Epithelial cell of prostate (primary cell): Measurements from ENCODE around the gene ATP13A4.
A peak's percentile ranks its signal among the peaks of the same experiment; 100 is the strongest.

ENCODE experiments used
- DNase-seq: peaks from one replicate; pipeline ENCODE4 v3.0.0-alpha.2; 2011; ENCODE audit warnings: low read depth, low spot score
- H3K27ac ChIP-seq: fragments of 450-650 bp; 2 replicates; pipeline ENCODE4 v1.5.1; 2017; ENCODE audit warnings: mild to moderate bottlenecking

Gene ATP13A4, protein sequence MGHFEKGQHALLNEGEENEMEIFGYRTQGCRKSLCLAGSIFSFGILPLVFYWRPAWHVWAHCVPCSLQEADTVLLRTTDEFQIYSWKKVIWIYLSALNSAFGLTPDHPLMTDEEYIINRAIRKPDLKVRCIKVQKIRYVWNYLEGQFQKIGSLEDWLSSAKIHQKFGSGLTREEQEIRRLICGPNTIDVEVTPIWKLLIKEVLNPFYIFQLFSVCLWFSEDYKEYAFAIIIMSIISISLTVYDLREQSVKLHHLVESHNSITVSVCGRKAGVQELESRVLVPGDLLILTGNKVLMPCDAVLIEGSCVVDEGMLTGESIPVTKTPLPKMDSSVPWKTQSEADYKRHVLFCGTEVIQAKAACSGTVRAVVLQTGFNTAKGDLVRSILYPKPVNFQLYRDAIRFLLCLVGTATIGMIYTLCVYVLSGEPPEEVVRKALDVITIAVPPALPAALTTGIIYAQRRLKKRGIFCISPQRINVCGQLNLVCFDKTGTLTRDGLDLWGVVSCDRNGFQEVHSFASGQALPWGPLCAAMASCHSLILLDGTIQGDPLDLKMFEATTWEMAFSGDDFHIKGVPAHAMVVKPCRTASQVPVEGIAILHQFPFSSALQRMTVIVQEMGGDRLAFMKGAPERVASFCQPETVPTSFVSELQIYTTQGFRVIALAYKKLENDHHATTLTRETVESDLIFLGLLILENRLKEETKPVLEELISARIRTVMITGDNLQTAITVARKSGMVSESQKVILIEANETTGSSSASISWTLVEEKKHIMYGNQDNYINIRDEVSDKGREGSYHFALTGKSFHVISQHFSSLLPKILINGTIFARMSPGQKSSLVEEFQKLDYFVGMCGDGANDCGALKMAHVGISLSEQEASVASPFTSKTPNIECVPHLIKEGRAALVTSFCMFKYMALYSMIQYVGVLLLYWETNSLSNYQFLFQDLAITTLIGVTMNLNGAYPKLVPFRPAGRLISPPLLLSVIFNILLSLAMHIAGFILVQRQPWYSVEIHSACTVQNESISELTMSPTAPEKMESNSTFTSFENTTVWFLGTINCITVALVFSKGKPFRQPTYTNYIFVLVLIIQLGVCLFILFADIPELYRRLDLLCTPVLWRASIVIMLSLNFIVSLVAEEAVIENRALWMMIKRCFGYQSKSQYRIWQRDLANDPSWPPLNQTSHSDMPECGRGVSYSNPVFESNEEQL

DNA sequence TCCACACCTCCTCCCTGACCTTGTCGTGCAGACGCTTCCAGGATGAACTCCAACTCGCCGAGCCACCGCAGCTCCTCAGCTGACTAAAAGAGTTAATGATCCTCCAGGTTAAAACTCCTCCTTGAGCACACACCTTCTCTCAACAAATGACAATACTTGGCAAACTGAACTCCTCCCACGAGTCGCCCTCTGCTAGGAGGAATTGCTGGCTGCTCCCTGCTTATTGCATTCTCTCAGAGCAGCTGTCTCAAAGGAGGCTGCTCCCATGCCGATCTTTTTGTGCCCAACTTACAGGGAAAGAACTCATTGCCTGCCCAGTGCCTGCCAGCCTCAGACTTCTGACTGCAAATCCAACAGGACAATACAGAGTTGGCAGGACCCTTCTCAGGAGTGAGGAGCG, at the start of gene ATP13A4:
Gene ATP13A4 (minus strand): TSS at position 85 of the 400 bp plus-strand sequence. CDS start 96 bp downstream, outside the sequence.
- DNase-seq: no peak
- H3K27ac ChIP-seq: no peak within 1 kb of the TSS

DNA sequence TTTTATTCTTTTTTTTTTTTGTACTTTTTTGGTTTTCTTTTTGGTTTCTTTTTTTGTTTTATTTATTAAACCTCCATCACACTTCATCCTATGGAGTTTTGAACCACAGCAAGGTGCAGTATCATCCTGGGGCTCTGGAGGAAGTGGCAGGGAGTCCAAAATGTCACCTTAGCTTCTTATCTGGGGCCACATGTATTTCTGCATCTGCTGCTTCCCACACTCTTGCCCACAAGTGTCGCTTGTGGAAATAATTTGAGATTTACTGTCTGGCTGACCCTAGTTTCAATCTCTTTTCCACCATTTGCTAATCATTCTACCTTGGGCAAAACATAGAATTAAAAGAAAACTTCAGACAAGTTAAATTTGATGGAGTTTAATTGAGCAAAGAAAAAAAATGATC, 44.7 kb upstream of the ATP13A4 start:
- no peak for DNase-seq

DNA sequence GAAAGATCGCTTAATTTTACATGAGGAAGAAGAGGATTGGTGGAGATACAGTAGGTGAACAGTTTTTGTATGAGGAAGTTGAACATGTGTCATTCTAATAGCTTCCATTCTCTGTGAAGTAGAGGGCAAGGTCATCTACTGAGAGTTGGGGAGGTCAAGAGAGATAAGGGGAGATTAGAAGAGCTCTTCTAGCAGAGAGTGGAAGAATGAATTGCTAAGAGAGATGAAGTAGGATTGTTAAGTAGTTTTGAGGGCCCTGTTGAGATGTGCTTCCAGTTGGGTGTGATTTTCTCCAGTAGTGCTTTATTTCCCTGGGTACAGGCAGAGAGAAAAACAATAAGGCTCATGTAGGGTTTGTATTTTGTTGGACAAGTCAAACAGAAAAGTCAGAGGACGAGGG, 43.5 kb upstream of the ATP13A4 start:
- DNase-seq: no peak
- no peak overlapping the region for H3K27ac ChIP-seq

More for the DNA sequence above, 44.7 kb upstream of the ATP13A4 start:
- H3K27ac ChIP-seq: no peak overlapping the region

DNA sequence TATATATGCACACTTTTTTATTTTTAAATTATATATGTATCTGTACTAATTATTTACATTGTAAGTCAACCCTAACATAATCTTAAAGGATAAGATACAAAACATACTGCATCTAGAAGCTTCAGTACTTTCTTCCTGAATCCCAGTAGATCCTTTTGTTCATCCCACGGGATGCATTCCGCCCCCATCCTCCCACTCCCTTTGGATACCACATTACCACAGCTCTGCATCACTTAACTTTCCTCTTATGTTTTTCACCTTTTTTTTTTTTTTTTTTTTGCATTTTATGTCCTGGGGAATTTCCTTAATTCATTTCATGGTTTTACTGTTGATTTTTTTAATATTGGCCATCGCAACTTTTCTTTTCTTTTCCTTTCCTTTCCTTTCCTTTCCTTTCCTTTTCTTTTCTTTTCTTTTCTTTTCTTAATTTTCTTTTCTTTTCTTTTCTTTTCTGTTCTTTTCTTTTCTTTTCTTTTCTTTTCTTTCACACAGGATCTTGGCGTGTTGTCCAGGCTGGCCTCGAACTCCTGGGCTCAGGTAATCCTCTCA, 41.3 kb upstream of the ATP13A4 start:
- DNase-seq: no peak
- no peak overlapping the region for H3K27ac ChIP-seq

DNA sequence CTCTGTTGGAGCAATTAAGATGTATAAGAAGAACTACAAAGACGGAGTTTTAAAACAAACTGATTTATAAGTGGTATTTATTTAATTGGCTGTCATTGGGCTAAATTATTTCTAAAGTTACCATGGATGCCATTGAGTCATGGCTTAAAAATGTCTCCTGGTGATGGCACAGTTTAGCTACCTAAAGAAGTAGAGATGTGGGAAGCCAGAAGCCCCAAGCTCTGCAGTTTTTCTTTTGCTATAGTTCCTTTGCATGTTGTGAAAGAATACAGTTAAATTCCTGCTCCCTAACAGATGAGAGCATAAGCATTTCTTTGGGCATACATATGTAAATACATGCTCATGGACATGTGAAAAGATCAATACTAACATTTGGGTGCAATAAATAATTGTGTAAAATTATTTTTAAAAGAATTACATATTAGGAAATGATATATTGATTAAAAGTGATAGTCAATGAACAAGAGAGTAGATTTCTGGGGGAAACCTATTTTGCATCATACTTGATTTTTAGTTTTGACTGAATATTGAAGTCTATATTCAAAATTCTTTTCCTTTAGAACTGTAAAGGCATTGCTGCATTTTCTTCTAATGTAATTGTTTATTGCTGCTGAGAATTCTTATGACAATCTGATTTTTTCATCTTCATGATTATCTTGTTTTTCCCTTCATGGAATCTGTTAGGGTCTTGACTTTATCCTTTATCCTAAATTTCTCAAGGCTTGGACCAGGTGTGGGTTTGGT, 40.4 kb upstream of the ATP13A4 start:
- H3K27ac ChIP-seq: no peak overlapping the region
- DNase-seq: no peak

DNA sequence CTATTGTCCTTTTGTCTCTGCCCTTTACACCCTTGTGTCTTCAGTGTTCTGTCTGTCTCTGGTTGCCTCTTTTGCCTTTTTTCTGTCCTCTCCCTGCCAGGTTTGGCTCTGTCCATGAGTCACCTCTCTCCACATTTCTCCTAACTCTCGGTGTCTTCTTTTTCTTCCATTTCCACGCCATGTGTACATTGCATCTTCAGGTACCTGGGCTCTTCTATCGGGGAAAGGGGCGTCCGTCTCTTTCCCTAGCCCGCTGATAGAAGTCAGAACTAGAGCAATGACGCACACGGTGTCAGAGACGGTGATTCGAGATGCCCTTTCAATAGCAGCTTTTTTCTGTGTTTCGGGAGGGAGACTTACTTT, 39.0 kb upstream of the ATP13A4 start:
- peak overlapping the region; percentile 73 for H3K27ac ChIP-seq
- no peak for DNase-seq

DNA sequence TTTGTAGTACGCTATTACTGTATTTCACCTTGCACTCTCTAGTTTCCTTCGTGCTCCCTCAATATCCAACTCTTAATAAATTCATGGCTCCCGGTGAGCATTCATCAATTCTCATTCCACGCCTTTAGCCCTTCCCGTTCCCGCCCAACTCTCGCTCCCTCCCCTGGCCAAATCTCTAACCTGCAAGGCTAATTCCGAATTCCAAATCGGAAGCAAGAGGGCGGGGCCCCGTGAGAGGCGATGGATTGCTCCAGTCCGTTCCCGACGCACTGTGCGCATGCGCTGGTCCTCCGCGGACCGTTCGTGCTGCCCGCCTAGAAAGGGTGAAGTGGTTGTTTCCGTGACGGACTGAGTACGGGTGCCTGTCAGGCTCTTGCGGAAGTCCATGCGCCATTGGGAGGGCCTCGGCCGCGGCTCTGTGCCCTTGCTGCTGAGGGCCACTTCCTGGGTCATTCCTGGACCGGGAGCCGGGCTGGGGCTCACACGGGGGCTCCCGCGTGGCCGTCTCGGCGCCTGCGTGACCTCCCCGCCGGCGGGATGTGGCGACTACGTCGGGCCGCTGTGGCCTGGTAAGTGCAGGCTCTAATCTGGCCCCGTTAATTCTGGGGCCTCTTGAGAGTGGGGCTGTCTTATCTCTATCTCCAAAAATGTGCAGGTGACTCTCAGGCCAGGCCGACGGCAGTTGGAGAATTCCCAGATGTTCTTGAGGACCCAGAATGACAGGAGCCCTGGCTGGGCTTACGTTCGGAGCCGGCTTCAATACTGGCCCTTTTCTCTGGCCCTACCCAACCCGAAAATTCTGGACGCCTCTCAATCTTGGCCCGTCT, 38.4 kb upstream of the ATP13A4 start, which contains the start of gene OPA1:
Gene OPA1 (plus strand): TSS at position 368 of the 827 bp plus-strand sequence. CDS start 170 bp downstream, at position 538.
- H3K27ac ChIP-seq: peak within 1 kb of the TSS; percentile 73
- peak; percentile 93 for DNase-seq

DNA sequence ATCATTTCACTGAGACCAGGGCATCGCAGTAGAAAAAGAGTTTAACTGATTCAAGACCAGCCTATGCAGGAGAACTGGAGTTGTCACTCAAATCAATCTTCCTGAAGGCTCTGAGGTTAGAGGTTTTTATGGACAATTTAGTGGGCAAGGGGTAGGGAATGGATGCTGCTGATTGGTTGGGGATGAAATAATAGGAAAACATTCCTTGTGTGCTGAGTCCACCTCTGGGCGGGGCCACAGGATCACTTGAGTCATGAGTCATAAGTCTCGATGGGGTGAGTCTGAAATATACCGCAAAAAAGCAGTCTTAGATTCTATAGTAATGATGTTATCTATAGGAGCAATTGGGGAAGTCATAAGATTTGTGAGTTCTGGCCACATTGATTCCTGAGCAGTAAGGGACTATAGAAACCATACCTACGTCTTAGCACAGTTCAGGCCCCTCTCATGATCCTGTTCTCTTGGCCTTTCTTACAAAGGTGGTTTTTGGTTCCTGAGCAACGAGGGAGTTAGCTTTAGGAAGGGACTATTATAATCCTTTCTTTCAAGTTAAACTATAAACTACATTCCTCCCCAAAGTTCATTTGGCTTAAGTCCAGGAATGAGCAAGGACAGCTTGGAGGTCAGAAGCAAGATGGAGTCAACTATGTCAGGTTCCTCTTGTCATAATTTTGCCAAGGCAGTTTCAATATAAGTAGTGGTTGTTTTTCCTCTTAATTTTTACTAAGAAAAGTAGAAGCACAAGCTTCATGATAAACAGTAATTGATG, 35.6 kb upstream of the ATP13A4 start:
- peak overlapping the region; percentile 78 for H3K27ac ChIP-seq
- DNase-seq: peak; percentile 71

DNA sequence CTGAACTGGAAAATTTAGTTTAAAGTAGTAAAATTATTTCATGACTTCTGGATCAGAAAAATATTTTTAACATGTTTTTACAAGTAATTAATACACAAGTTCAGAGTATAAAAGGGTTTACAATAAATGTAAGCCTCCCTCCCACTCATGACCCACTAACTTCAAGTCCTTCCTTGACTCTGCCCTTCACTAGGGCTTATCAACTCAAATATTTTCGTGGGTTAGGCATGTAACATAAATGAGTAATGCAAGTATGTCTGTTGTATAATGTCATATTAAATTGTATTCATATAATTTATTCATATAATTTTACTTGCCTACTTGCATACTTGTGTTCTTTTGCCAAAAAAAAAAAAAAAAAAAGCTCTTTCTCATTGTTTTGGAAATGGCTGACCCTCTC, 34.9 kb upstream of the ATP13A4 start:
- DNase-seq: no peak
- H3K27ac ChIP-seq: peak overlapping the region; percentile 78

DNA sequence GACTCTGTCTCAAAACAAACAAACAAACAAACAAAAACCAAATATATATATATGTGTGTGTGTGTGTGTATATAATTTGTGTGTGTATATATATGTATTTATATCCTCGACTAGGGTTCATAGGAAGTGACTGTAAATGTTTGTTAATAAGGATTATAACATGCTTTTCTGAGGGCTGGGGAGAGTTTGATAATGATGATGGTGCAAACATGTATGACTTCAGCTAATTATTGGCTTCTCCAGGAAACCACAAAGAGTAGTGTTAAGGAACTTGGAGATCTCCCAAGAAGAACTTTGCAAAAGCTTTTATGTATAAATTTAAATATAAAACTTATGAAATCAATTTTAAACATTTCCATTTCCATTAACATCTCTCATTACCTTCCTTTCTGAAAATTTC, 34.4 kb upstream of the ATP13A4 start:
- no peak for DNase-seq

DNA sequence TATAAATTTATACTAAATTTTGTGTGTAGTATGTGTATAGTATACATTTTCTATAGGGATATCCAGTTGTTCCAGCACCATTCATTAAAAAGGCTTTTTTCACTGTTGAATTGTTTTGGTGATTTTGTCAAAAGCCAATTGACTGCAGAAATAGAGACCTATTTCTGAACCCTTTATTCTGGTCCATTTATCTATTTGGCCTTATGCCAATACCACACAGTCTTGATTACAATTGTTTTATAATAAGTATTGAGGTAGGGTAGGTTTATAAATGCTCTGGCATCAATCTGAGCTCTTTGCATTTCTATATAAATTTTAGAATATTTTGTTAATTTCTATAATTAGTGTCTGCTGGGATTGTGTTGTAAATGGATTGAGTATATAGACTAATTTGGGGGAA, 31.8 kb upstream of the ATP13A4 start:
- H3K27ac ChIP-seq: no peak overlapping the region
- no peak for DNase-seq

More for the DNA sequence above, 34.4 kb upstream of the ATP13A4 start:
- peak overlapping the region; percentile 78 for H3K27ac ChIP-seq

DNA sequence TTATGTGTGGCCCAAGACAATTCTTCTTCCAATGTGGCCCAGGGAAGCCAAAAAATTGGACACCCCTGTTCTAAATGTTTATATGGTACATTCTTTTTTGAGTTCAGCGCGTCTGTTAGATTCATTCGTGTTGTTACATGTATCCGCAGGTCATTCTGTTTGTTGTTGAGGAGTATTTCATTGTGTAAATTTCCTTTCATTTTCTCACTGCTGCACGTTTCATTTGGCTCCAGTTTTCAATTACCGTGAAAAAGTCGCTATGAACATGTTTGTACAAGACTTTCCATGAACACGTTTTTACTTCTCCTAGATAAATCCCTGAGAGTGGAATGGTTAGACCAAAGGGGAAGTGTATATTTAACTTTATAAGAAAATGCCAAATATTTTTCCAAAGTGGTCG, 30.8 kb upstream of the ATP13A4 start:
- H3K27ac ChIP-seq: peak overlapping the region; percentile 50

DNA sequence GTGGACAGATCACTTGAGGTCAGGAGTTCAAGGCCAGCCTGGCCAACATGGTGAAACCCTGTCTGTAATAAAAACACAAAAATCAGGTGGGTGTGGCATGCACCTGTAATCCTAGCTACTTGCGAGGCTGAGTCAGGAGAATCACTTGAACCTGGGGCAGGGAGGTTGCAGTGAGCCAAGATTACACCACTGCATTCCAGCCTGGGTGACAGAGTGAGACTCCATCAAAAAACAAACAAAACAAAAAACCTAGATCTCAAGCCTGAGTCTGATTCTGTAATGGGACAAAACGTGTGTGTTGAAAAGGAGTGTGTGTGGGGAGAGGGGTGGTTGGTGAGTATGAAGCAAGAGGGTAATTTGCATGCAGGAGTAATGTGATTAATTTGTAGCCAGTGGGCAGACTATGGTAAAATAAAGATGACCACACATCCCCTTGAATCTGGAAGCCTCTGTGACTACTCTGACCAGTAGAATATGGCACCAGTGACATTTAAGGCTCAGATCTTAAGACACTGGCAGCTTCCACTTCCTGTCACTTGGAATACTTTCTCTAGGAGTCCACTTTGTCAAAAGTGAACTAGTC, 19.9 kb upstream of the ATP13A4 start:
- no peak for DNase-seq
- H3K27ac ChIP-seq: no peak overlapping the region

More for the DNA sequence above, 30.8 kb upstream of the ATP13A4 start:
- DNase-seq: peak; percentile 43

DNA sequence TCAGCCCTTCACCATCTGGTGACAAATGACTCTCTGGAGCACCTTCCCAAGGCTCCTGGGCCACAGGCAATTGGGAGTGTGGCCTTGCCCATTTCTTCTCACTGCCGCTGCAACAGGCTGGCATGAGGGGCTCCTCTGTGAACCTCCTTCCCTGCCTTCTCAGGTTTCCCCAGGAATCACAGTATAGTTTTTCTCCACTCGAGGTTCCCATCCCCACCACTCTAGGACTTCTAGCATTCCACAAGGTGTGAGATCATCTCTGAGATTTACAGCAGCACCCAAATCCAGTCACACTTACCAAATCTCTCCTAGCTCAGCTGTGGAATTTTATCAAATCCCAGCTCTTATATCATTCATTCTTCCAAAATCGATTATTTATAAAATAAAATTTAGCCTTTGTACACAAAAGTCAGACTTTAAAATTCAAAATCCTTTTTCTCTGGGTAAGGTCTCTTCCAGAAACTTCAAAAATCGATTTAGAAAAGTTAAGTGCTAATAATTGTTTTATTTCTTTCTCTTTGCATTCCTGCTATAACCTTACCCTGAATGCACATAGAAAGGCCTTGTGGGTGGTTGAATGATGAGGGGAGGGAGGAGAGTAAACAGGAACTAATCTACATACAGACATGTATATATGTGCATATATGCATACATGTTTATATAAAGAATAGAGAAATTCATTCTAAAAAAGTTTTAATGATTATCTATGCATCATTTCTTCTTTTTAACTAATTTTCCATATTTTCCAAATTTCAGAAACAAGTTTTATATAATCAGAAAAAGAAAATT, 18.9 kb upstream of the ATP13A4 start:
- no peak for DNase-seq
- no peak overlapping the region for H3K27ac ChIP-seq

DNA sequence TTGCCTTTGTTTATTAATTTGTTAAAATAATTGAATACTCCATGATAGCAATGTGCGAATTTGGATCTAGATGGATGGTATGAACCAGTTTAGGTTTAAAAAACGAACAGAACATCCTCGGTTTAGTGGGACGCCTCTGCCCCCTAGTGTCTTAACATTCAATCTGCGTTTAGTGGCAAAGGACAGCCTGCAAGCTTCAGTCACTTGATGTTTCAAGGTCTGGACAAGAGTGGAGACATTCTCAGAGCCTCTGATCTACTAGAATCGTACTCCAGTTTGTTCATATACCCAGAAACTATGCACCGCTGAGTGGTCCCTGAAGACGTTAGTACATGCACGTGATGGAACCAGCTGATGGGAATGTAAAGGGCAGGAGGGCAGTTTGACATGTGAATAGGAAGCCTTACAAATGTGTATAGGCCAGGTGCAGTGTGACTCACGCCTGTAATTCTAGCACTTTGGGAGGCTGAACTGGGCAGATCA, 17.8 kb upstream of the ATP13A4 start:
- DNase-seq: no peak
- no peak overlapping the region for H3K27ac ChIP-seq

DNA sequence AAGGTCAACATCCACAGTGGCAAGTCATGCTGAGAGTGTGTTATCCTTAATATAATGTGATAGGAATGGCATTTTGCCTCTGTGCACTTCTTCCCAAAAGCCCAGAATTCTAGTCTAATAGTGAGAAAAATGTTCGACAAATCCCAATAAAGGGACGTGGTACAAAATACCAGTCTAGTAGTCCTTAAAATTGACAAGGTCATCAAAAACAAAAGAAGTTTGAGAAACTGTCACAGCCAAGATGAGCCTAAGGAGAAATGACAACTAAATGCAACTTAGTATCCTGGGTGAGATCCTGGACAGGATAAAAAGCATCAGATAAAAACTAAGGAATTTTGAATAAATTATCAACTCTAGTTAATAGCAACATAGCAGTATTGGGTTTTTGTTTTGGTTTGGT, 14.4 kb upstream of the ATP13A4 start:
- no peak overlapping the region for H3K27ac ChIP-seq
- no peak for DNase-seq

DNA sequence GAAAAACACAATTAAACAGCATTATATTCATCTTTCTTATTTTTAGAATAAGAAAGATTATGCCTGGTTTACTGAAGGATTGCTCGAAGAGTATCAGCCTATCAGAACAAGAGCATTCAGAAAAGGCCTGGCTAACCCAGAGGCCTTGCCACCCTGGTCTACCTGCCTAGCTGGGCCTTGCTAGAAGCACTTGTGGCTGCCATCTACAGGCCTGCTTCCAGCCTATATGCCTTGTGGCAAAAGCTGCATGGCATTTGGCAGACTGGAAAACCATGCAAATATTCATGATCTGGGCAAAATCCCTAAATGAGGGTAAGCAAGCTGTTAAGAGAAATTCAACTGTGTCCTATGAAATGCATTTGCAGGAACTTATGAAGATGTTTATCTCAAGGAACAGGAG, 9.3 kb upstream of the ATP13A4 start:
- no peak for DNase-seq
- no peak overlapping the region for H3K27ac ChIP-seq
